Transverse colon (tissue), 4 donors: Measurements from ENCODE around the gene DDX50. TPM values are rescaled to one million over a fixed set of nuclear protein-coding genes. Genes with fewer than 3 reads are reported as not detected.
A peak's percentile ranks its signal among the peaks of the same experiment; 100 is the strongest.

Experiments
- DNase-seq: peaks from one replicate; pipeline ENCODE4 v3.0.0-alpha.2; 2019
- H3K27ac ChIP-seq, 4 donors: fragments of 200-600 bp; sonication (generic); 2 replicates each; pipeline ENCODE4 v1.5.1; 2016 to 2018; ENCODE audit warnings: inconsistent platforms in 4 of 4
- H3K27me3 ChIP-seq: fragments of 200-600 bp; sonication (generic); 2 replicates; pipeline ENCODE4 v1.5.1; 2017; ENCODE audit warnings: inconsistent platforms
- H3K36me3 ChIP-seq, 4 donors: fragments of 200-600 bp; sonication (generic); 2 replicates each; pipeline ENCODE4 v1.5.1; 2017 to 2019; ENCODE audit warnings: inconsistent platforms in 4 of 4
- H3K4me1 ChIP-seq, 4 donors: fragments of 200-600 bp; sonication (generic); 2 replicates each; pipeline ENCODE4 v1.5.1; 2017 to 2020; ENCODE audit warnings: inconsistent platforms in 4 of 4
- H3K4me3 ChIP-seq, 4 donors: fragments of 200-600 bp; sonication (generic); 1 replicate in 1 of 4; 2 replicates in 3 of 4; pipeline versions ENCODE4 v1.5.1 to v1.6.1; 2017 to 2019; ENCODE audit warnings: inconsistent platforms in 4 of 4
- H3K9me3 ChIP-seq, 2 donors: fragments of 200-600 bp; sonication (generic); 2 replicates each; pipeline ENCODE4 v1.5.1; 2017 to 2019; ENCODE audit warnings: inconsistent platforms in 2 of 2
- CTCF ChIP-seq, 5 experiments: fragments of 200-600 bp in 3 of 5; fragments of 450-650 bp in 2 of 5; sonication (generic) in 3 of 5; IDR thresholded peaks; 1 replicate in 2 of 5; 2 replicates in 3 of 5; pipeline ENCODE4 v1.5.1; 2016 to 2017; ENCODE audit warnings: antibody characterized with exemption in 5 of 5, inconsistent platforms in 3 of 5, mild to moderate bottlenecking in 2 of 5, moderate library complexity in 1 of 5
- EP300 ChIP-seq: sonication (generic); formaldehyde crosslinking; IDR thresholded peaks from one replicate; pipeline ENCODE4 v1.6.1; 2017; ENCODE audit warnings: antibody characterized with exemption, low read depth
- POLR2A ChIP-seq: fragments of 450-650 bp; IDR thresholded peaks from one replicate; pipeline ENCODE4 v1.6.1; 2016; ENCODE audit warnings: antibody characterized with exemption, mild to moderate bottlenecking, moderate library complexity
- POLR2AphosphoS5 ChIP-seq, 3 donors: sonication (generic); formaldehyde crosslinking; IDR thresholded peaks; one replicate each; pipeline ENCODE4 v1.6.1; 2016; ENCODE audit warnings: antibody characterized with exemption in 3 of 3
- WGBS, 2 donors: methylation state at CpG; one replicate each; pipeline ENCODE4 v1.1.5; 2018; ENCODE audit warnings: low coverage in 1 of 2; 5-methylcytosine and 5-hydroxymethylcytosine counted together
- in situ Hi-C, 4 donors: fragments of 200-750 bp; cut with MboI; loops; one replicate each; pipeline versions ENCODE4 v1.15.0 to v1.15.1; 2017; ENCODE audit warnings: low sequenced_read_pairs in 3 of 4, low pct_ligation_motif_present in 1 of 4, low pct_unique_long_range_greater_than_20kb in 1 of 4
- intact Hi-C: fragments of 100-400 bp; cut with DNase I; formaldehyde crosslinking; loops from one replicate; pipeline ENCODE4 v1.15.1; 2023; ENCODE audit warnings: low total_unique reads
- total RNA-seq, 4 donors: library from RNA; depleted of rRNA; stranded (reverse); fragments of >200 nt; gene quantifications; one replicate each; pipeline ENCODE4 v1.1.0, GENCODE V29; 2016

DDX50 gene
- total RNA-seq, 4 donors from 2014 or later = 8.2 to 42.0 (median 23.2) TPM

DNA sequence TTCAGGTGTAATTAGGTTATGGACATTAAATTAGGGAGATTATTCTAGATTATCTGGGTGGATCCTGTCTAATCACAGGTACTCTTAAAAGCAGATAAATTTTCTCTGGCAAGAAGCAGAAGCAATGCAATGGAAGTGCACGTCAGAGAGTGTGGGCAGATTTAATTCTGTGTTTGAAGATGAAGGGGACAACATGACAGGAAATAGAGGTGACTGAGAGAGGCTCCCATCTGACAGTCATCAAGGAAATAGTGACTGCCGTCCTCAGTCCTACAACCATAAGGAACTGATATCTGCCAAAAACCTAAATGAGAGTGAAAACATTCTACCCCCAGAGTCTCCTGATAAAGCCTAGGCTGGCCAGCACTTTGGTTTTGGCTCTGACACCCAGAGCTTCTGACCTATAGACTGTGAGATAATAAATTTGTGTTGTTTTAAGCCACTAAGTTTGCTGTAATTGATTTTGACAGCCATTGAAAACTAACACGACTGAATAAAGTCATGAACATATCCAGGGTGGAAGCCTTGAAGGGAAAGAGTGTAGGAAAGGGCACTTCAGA is 30.5 kb upstream of the DDX50 start:
- intact Hi-C loops = no loop called here
- TF ChIP-seq POLR2A (no peak), CTCF (IDR thresholded peaks at IDR 0.05) (no peak), POLR2AphosphoS5 (IDR thresholded peaks at IDR 0.05) (no peak), EP300 (no peak)
- peaks cover 0 to 14% (median 5%) of the 10 kb centered on the region in 4 donors for H3K4me1 ChIP-seq
- H3K36me3 ChIP-seq = no peaks in the 10 kb centered on the region
- H3K27ac ChIP-seq = peak overlapping the region in 2 of 4 donors; percentile 11 to 41
- H3K9me3 ChIP-seq = no peaks in the 10 kb centered on the region
- DNase-seq = no peak
- 53 to 80% methylated on average over 1 to 3 of the region's 3 CpGs for WGBS, 2 donors
- no peak overlapping the region for H3K4me3 ChIP-seq
- in situ Hi-C loops = no loop called here
- no peaks in the 10 kb centered on the region for H3K27me3 ChIP-seq

DNA sequence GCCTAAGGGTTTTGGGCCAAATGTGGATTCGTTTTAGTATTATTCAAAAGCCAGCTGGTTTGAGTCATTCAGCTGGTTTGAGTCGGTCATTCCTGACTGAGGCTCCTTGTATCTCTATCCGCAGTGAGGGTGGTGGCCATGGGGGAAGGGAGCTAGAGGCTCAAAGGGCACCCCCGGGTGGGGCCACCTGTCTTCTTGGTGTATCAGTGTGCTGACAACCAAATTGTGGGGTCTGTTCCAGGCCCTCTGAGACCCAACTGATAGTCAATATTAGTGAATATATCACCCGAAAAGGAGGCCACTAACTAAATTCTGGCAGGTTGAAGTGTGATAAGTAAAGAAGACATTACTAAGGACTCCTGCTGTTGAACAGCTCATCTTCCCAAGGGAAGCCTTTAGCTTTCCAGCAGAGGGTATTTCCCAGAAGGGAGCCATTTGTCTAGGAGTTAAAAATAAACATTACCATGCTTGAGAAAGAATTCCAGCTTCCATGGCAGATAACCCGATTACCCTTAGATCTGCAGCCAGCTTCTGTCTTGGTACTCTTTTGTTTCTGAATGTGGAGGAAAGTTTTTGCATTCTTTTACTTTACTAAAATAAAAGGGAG is 29.9 kb upstream of the DDX50 start:
- Histone ChIP-seq H3K4me3 (no peak overlapping the region), H3K27me3 (no peaks in the 10 kb centered on the region), H3K4me1 (peaks cover under 1 to 19% (median 5%) of the 10 kb centered on the region in 4 donors), H3K9me3 (no peaks in the 10 kb centered on the region), H3K27ac (peak overlapping the region; percentile 2 to 41 (median 22)), H3K36me3 (no peaks in the 10 kb centered on the region)
- in situ Hi-C loops (no loop called here), intact Hi-C loops (no loop called here)
- WGBS, 2 donors = 50 to 64% methylated on average over 1 to 6 of the region's 6 CpGs
- DNase-seq = no peak
- TF ChIP-seq CTCF (IDR thresholded peaks at IDR 0.05) (no peak), POLR2A (no peak), POLR2AphosphoS5 (IDR thresholded peaks at IDR 0.05) (no peak), EP300 (no peak)

- Histone ChIP-seq H3K4me3 (no peak overlapping the region), H3K4me1 (peaks cover 3 to 25% (median 6%) of the 10 kb centered on the region in 4 donors), H3K36me3 (no peaks in the 10 kb centered on the region), H3K27me3 (no peaks in the 10 kb centered on the region), H3K9me3 (no peaks in the 10 kb centered on the region), H3K27ac (peak overlapping the region; percentile 2 to 41 (median 22))
- TF ChIP-seq POLR2AphosphoS5 (IDR thresholded peaks at IDR 0.05) = peak in 1 of 3 donors; percentile 15
- TF ChIP-seq POLR2A = no peak
- intact Hi-C loops (no loop called here), in situ Hi-C loops (no loop called here)
- DNase-seq = no peak
- WGBS, 2 donors = 57% methylated on average over 3 to 5 of the region's 5 CpGs
Observed at GRCh38 chr10:68871731-68872342, 29.3 kb upstream of the DDX50 start.

DNA sequence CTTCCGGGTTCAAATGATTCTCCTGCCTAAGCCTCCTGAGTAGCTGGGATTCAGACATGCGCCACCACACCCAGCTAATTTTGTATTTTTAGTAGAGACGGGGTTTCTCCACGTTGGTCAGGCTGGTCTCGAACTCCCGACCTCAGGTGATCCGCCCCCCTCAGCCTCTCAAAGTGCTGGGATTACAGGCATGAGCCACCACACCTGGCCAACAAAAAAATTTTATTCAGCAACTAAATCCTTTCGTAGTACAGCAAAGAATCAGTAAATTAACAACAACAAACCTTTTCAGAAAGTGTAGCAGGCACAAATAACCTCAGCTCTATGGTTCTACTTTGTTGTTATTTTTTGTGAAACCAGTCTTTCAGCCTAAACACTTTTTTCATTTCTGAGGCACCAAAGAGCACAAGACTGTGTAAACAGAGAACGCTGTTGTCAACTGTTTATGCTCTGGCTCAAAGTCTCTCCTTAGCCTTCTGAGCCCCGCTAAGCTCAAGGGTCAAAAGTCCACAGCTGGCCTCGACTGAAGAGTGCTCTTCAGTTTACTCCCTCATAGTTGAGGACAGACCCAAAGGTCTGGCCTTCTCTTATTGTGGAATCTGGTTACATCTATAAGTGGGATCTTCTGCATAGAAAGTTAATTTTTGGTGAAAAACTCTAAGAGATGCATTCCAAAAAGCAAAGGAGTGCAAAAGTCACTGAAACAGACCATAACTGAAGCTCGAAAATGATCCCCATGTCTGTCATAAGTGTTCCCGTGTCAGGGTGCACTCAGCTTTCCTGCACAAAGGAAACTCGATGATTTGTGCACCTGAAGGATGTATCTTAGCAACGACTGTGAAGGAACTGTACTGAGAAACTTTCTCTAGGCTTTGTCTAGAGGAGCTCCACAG is 24.6 kb upstream of the DDX50 start:
- peak; percentile 55 for DNase-seq
- H3K4me3 ChIP-seq = no peak overlapping the region
- in situ Hi-C loops (loop anchor here in 2 of 4 donors (25.0 kb wide), 1 partner anchor 314 kb away; the partner anchor contains the start of gene TET1 (in 2 of the 2)), intact Hi-C loops (no loop called here)
- H3K36me3 ChIP-seq = no peaks in the 10 kb centered on the region
- H3K27ac ChIP-seq = peak overlapping the region; percentile 41 to 69 (median 64)
- no peaks in the 10 kb centered on the region for H3K9me3 ChIP-seq
- H3K27me3 ChIP-seq = no peaks in the 10 kb centered on the region
- TF ChIP-seq POLR2AphosphoS5 (IDR thresholded peaks at IDR 0.05) = peak in 2 of 3 donors; percentile 25 to 55
- no peak for TF ChIP-seq CTCF (IDR thresholded peaks at IDR 0.05)
- 46 to 56% methylated on average over 10 to 15 of the region's 15 CpGs for WGBS, 2 donors
- peaks cover 3 to 45% (median 15%) of the 10 kb centered on the region in 4 donors for H3K4me1 ChIP-seq
